Thymus (tissue), 11 donors: Measurements from ENCODE around the gene APOBEC3B. TPM values are rescaled to one million over a fixed set of nuclear protein-coding genes. Genes with fewer than 3 reads are reported as not detected.

ENCODE experiments used
- DNase-seq, 9 donors: peaks; one replicate each; pipeline ENCODE4 v3.0.0-alpha.2; 2013; ENCODE audit warnings: low spot score in 9 of 9, low read depth in 6 of 9, missing footprints in 1 of 9
- H3K27ac ChIP-seq, 2 donors: one replicate each; pipeline ENCODE4 v1.5.1; 2013; ENCODE audit warnings: control low read depth in 1 of 2, low read depth in 1 of 2, low read length in 1 of 2, mild to moderate bottlenecking in 1 of 2, moderate library complexity in 1 of 2
- H3K27me3 ChIP-seq, 2 donors: one replicate each; pipeline ENCODE4 v1.5.1; 2013; ENCODE audit warnings: low read length in 1 of 2; ENCODE audit not compliant: control insufficient read depth in 2 of 2, insufficient read depth in 1 of 2
- H3K36me3 ChIP-seq, 2 donors: one replicate each; pipeline ENCODE4 v1.5.1; 2013; ENCODE audit warnings: low read length in 1 of 2, mild to moderate bottlenecking in 1 of 2, moderate library complexity in 1 of 2; ENCODE audit not compliant: control insufficient read depth in 2 of 2, insufficient read depth in 2 of 2
- H3K4me1 ChIP-seq, 2 donors: one replicate each; pipeline ENCODE4 v1.5.1; 2013; ENCODE audit warnings: low read length in 2 of 2; ENCODE audit not compliant: control insufficient read depth in 2 of 2, insufficient read depth in 2 of 2
- H3K4me3 ChIP-seq, 2 donors: one replicate each; pipeline ENCODE4 v1.5.1; 2013; ENCODE audit warnings: low read length in 2 of 2, control low read depth in 1 of 2, mild to moderate bottlenecking in 1 of 2
- H3K9me3 ChIP-seq, 2 donors: one replicate each; pipeline ENCODE4 v1.5.1; 2013; ENCODE audit warnings: low read length in 1 of 2, mild to moderate bottlenecking in 1 of 2; ENCODE audit not compliant: control insufficient read depth in 2 of 2, insufficient read depth in 1 of 2
- WGBS: extraction: QIAGEN DNeasy Blood & Tissue Kit; methylation state at CpG from one replicate; pipeline ENCODE4 v1.1.7; 2013; 5-methylcytosine and 5-hydroxymethylcytosine counted together
- polyA plus RNA-seq: library from polyadenylated mRNA; stranded (reverse); fragments of 200-250 nt; gene quantifications from one replicate; pipeline ENCODE4 v1.2.3, GENCODE V29; 2013
- total RNA-seq: library from RNA; stranded (reverse); fragments of 120-200 nt; gene quantifications from one replicate; pipeline ENCODE4 v1.2.4, GENCODE V29; 2013
- donor health status: healthy.

Gene APOBEC3B
- total and polyA plus RNA-seq, 2 donors: 6.8 to 9.2 TPM

- H3K27me3 ChIP-seq: peaks cover 0 to 30% of the 10 kb centered on the region in 2 donors
- WGBS: 96% methylated on average over 7 of the region's 7 CpGs
- no peak for DNase-seq
Observed at GRCh38 chr22:38948181-38948940, 33.8 kb upstream of the APOBEC3B start.

GRCh38 chr22:38949889-38950405 is 32.2 kb upstream of the APOBEC3B start:
- WGBS: 93% methylated on average over 8 of the region's 8 CpGs
- peaks cover 0 to 3% of the 10 kb centered on the region in 2 donors for H3K4me1 ChIP-seq
- no peaks in the 10 kb centered on the region for H3K9me3 ChIP-seq
- no peak for DNase-seq
- peaks cover 0 to 17% of the 10 kb centered on the region in 2 donors for H3K27me3 ChIP-seq
- H3K4me3 ChIP-seq: no peak overlapping the region
- no peaks in the 10 kb centered on the region for H3K36me3 ChIP-seq
- no peak overlapping the region for H3K27ac ChIP-seq

More at GRCh38 chr22:38948181-38948940, 33.8 kb upstream of the APOBEC3B start:
- Histone ChIP-seq H3K36me3 (no peaks in the 10 kb centered on the region), H3K4me3 (no peak overlapping the region), H3K9me3 (no peaks in the 10 kb centered on the region), H3K4me1 (peaks cover 0 to 2% of the 10 kb centered on the region in 2 donors), H3K27ac (no peak overlapping the region)

DNA sequence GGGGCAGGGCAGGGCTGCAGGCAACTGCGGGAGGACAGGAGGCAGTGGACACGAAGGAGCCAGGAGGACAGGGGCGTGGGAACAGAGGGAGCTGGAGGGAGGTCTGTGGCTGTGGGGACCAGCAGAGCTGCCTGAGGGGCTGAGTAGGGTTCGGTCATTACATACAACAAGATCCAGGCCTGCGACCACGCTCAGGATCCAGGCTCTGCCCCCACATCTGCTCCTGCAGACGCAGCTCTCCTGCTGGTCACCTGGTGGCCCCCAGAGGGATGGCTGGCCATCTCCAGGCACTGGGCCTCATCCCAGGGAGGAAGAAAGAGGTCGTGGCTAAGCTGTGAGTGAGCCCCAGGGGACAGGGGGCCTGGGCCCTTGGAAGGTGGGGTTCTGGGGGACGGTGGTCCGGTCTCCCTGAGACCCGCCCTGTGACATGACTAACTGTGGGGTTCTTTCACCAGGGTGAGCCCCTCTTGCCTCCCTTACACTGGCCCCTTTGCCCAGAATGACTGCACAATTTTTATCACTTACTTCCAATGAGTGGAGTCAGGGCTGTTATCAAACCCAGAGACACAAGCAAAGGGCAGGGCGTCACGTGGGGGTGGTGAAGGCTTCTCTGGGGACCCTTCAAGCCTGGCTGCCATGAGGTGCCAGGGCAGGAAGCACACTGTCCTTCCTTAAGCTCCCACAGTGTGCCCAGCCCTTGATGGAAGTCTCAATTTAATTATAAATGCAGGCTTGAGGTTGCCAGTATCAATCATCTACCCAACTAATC is 31.4 kb upstream of the APOBEC3B start:
- Histone ChIP-seq H3K27ac (no peak overlapping the region), H3K4me1 (peaks cover 0 to 3% of the 10 kb centered on the region in 2 donors), H3K36me3 (no peaks in the 10 kb centered on the region), H3K4me3 (no peak overlapping the region), H3K9me3 (no peaks in the 10 kb centered on the region), H3K27me3 (peaks cover 0 to 17% of the 10 kb centered on the region in 2 donors)
- DNase-seq: no peak
- 94% methylated on average over 13 of the region's 13 CpGs for WGBS

DNA sequence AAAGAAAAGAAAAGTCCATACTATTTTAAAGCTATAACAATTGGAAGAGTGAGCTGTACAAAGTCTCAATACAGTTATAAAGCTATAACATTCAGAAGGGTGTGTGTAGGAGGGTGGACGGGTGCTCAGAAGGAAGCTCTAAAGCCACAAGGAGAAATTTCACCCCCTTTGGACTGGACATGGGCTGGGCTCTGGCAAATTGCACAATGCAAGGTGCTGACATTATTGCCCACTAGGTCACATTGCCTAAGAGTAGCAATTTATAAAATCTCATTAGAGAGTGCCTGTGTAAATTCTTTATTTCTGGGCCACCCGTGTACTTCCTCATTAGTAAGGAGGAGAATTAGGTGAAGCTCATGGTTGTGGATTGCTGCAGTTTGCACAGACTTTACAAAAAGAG is 30.4 kb upstream of the APOBEC3B start:
- peaks cover 0 to 3% of the 10 kb centered on the region in 2 donors for H3K4me1 ChIP-seq
- H3K36me3 ChIP-seq: no peaks in the 10 kb centered on the region
- no peak for DNase-seq
- H3K4me3 ChIP-seq: no peak overlapping the region
- H3K27ac ChIP-seq: no peak overlapping the region
- H3K27me3 ChIP-seq: peaks cover 0 to 15% of the 10 kb centered on the region in 2 donors
- H3K9me3 ChIP-seq: no peaks in the 10 kb centered on the region
- 71% methylated on average over 2 of the region's 2 CpGs for WGBS

- Histone ChIP-seq H3K4me3 (no peak overlapping the region), H3K27me3 (peaks cover 0 to 10% of the 10 kb centered on the region in 2 donors), H3K9me3 (no peaks in the 10 kb centered on the region), H3K27ac (no peak overlapping the region), H3K4me1 (peaks cover 0 to 3% of the 10 kb centered on the region in 2 donors), H3K36me3 (no peaks in the 10 kb centered on the region)
- no peak for DNase-seq
- WGBS: 92% methylated on average over 12 of the region's 12 CpGs
Observed at GRCh38 chr22:38952281-38952993, 29.7 kb upstream of the APOBEC3B start.

DNA sequence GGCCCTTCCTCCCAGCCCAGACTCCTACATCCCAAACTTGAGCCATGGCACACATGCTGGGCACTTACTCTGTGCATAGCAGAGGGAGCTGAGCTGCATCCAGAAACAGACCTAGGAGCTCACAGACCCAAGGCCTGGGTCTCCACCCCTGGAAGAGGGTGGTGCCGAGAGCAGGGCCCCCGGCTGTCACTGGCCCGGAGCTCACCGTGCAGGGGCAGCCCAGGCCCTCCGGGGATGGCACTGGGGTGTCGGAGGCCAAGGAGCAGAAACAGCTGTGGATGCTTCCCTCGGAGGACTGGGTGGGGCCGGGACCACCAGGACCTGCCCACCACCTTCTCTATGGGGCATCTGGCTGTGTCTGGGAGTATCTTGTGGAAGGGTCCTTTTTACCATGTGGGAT is 29.1 kb upstream of the APOBEC3B start:
- no peaks in the 10 kb centered on the region for H3K9me3 ChIP-seq
- 96% methylated on average over 8 of the region's 8 CpGs for WGBS
- H3K4me1 ChIP-seq: peaks cover 0 to 3% of the 10 kb centered on the region in 2 donors
- H3K27me3 ChIP-seq: peaks cover 0 to 7% of the 10 kb centered on the region in 2 donors
- H3K36me3 ChIP-seq: no peaks in the 10 kb centered on the region
- no peak overlapping the region for H3K27ac ChIP-seq
- no peak overlapping the region for H3K4me3 ChIP-seq
- DNase-seq: no peak

- peak in 1 of 9 donors; percentile 32 for DNase-seq
- H3K27me3 ChIP-seq: peaks cover 0 to 7% of the 10 kb centered on the region in 2 donors
- no peak overlapping the region for H3K4me3 ChIP-seq
- H3K4me1 ChIP-seq: peaks cover 0 to 3% of the 10 kb centered on the region in 2 donors
- no peaks in the 10 kb centered on the region for H3K9me3 ChIP-seq
- no peaks in the 10 kb centered on the region for H3K36me3 ChIP-seq
- 84% methylated on average over 15 of the region's 15 CpGs for WGBS
- H3K27ac ChIP-seq: no peak overlapping the region
Observed at GRCh38 chr22:38953577-38954413, 28.4 kb upstream of the APOBEC3B start.

- Histone ChIP-seq H3K9me3 (no peaks in the 10 kb centered on the region), H3K36me3 (no peaks in the 10 kb centered on the region), H3K27ac (no peak overlapping the region), H3K27me3 (peaks cover 0 to 9% of the 10 kb centered on the region in 2 donors), H3K4me1 (peaks cover 0 to 3% of the 10 kb centered on the region in 2 donors), H3K4me3 (no peak overlapping the region)
- DNase-seq: no peak
- 88% methylated on average over 13 of the region's 13 CpGs for WGBS
Observed at GRCh38 chr22:38954414-38955043, 27.6 kb upstream of the APOBEC3B start.
